Gastroesophageal sphincter (tissue), 4 donors: Measurements from ENCODE around the gene ACTL7A. TPM values are rescaled to one million over a fixed set of nuclear protein-coding genes. Genes with fewer than 3 reads are reported as not detected.

Source experiments
- ATAC-seq: fragments of 150-250 bp; one replicate; pipeline ENCODE4 v1.9.1; 2016; ENCODE audit warnings: mild to moderate bottlenecking, moderate library complexity
- H3K27ac ChIP-seq, 4 donors: fragments of 200-600 bp; sonication (generic) in 3 of 4; 1 replicate in 3 of 4; 2 replicates in 1 of 4; pipeline ENCODE4 v1.5.1; 2016 to 2019
- H3K27me3 ChIP-seq: fragments of 200-600 bp; sonication (generic); one replicate; pipeline ENCODE4 v1.5.1; 2019
- H3K36me3 ChIP-seq, 2 donors: fragments of 200-600 bp; sonication (generic); one replicate each; pipeline ENCODE4 v1.5.1; 2019; ENCODE audit warnings: control low read depth in 1 of 2
- H3K4me1 ChIP-seq, 3 donors: fragments of 200-600 bp; sonication (generic); 1 replicate in 2 of 3; 2 replicates in 1 of 3; pipeline ENCODE4 v1.5.1; 2016 to 2019; ENCODE audit warnings: control low read depth in 2 of 3
- H3K4me3 ChIP-seq, 2 donors: fragments of 200-600 bp; sonication (generic); one replicate each; pipeline ENCODE4 v1.5.1; 2019; ENCODE audit warnings: mild to moderate bottlenecking in 1 of 2, moderate library complexity in 1 of 2
- H3K9me3 ChIP-seq, 3 donors: fragments of 200-600 bp; sonication (generic); one replicate each; pipeline ENCODE4 v1.5.1; 2017 to 2019; ENCODE audit warnings: control low read depth in 2 of 3
- CTCF ChIP-seq, 4 experiments: fragments of 200-600 bp in 2 of 4; fragments of 450-650 bp in 2 of 4; sonication (generic) in 1 of 4; IDR thresholded peaks; one replicate each; pipeline ENCODE4 v1.5.1; 2017 to 2019; ENCODE audit warnings: antibody characterized with exemption in 4 of 4, mild to moderate bottlenecking in 2 of 4, moderate library complexity in 2 of 4
- EP300 ChIP-seq: sonication (generic); formaldehyde crosslinking; IDR thresholded peaks from one replicate; pipeline ENCODE4 v1.6.1; 2017; ENCODE audit warnings: antibody characterized with exemption, mild to moderate bottlenecking
- POLR2A ChIP-seq, 2 donors: fragments of 450-650 bp; IDR thresholded peaks; one replicate each; pipeline ENCODE4 v1.6.1; 2017; ENCODE audit warnings: antibody characterized with exemption in 2 of 2, mild to moderate bottlenecking in 2 of 2, moderate library complexity in 1 of 2
- POLR2AphosphoS5 ChIP-seq: sonication (generic); formaldehyde crosslinking; IDR thresholded peaks from one replicate; pipeline ENCODE4 v1.6.1; 2017; ENCODE audit warnings: antibody characterized with exemption
- WGBS, 2 donors: methylation state at CpG; one replicate each; pipeline ENCODE4 v1.1.5; 2018; ENCODE audit warnings: low coverage in 1 of 2; 5-methylcytosine and 5-hydroxymethylcytosine counted together
- total RNA-seq, 4 donors: library from RNA; depleted of rRNA; stranded (reverse); fragments of >200 nt; gene quantifications; one replicate each; pipeline ENCODE4 v1.1.0, GENCODE V29; 2016

The ACTL7A gene
- total RNA-seq, 4 donors from 2014 or later = not detected

- Histone ChIP-seq H3K4me1 (no peaks in the 10 kb centered on the region), H3K27ac (no peak overlapping the region), H3K36me3 (no peaks in the 10 kb centered on the region), H3K4me3 (no peak overlapping the region), H3K27me3 (peaks cover 5% of the 10 kb centered on the region), H3K9me3 (peaks cover 0 to 11% (median 0%) of the 10 kb centered on the region in 3 donors)
- no peak for ATAC-seq
- WGBS, 2 donors = 80 to 100% methylated on average over 2 to 3 of the region's 3 CpGs
- TF ChIP-seq CTCF (IDR thresholded peaks at IDR 0.05) (no peak), POLR2AphosphoS5 (no peak), POLR2A (IDR thresholded peaks at IDR 0.05) (no peak), EP300 (no peak)
These were observed 38.2 kb upstream of the ACTL7A start for GRCh38 chr9:108823829-108824228.

- no peak for TF ChIP-seq POLR2AphosphoS5
- no peak for TF ChIP-seq EP300
- TF ChIP-seq POLR2A (IDR thresholded peaks at IDR 0.05) = no peak
- no peak for TF ChIP-seq CTCF (IDR thresholded peaks at IDR 0.05)
- H3K4me3 ChIP-seq = no peak overlapping the region
- WGBS, 2 donors = 70 to 72% methylated on average over 1 to 2 of the region's 2 CpGs
- H3K27ac ChIP-seq = no peak overlapping the region
- no peak for ATAC-seq
- no peaks in the 10 kb centered on the region for H3K36me3 ChIP-seq
- no peaks in the 10 kb centered on the region for H3K9me3 ChIP-seq
- H3K4me1 ChIP-seq = no peaks in the 10 kb centered on the region
- peaks cover 5% of the 10 kb centered on the region for H3K27me3 ChIP-seq
These were observed 31.8 kb upstream of the ACTL7A start for GRCh38 chr9:108830272-108830671.

GRCh38 chr9:108831496-108832178 lies 30.4 kb upstream of the ACTL7A start:
- H3K36me3 ChIP-seq = no peaks in the 10 kb centered on the region
- ATAC-seq = no peak
- H3K27ac ChIP-seq = no peak overlapping the region
- no peaks in the 10 kb centered on the region for H3K4me1 ChIP-seq
- H3K9me3 ChIP-seq = no peaks in the 10 kb centered on the region
- no peak for TF ChIP-seq POLR2A (IDR thresholded peaks at IDR 0.05)
- 80% methylated on average over 1 of the region's 1 CpG; no CpG with 5 or more reads in 1 of the 2 donors for WGBS, 2 donors
- no peak overlapping the region for H3K4me3 ChIP-seq
- H3K27me3 ChIP-seq = peaks cover 5% of the 10 kb centered on the region

- Histone ChIP-seq H3K27ac (no peak overlapping the region), H3K27me3 (peaks cover 5% of the 10 kb centered on the region), H3K36me3 (no peaks in the 10 kb centered on the region), H3K9me3 (no peaks in the 10 kb centered on the region), H3K4me3 (no peak overlapping the region), H3K4me1 (no peaks in the 10 kb centered on the region)
- TF ChIP-seq EP300 (no peak), CTCF (IDR thresholded peaks at IDR 0.05) (no peak), POLR2AphosphoS5 (no peak), POLR2A (IDR thresholded peaks at IDR 0.05) (no peak)
- ATAC-seq = no peak
- 71 to 100% methylated on average over 1 to 2 of the region's 3 CpGs for WGBS, 2 donors
These were observed 29.9 kb upstream of the ACTL7A start for GRCh38 chr9:108832179-108832500.

GRCh38 chr9:108834959-108835665 lies 27.0 kb upstream of the ACTL7A start:
- Histone ChIP-seq H3K27ac (no peak overlapping the region), H3K36me3 (no peaks in the 10 kb centered on the region), H3K4me1 (no peaks in the 10 kb centered on the region), H3K27me3 (no peaks in the 10 kb centered on the region), H3K9me3 (no peaks in the 10 kb centered on the region), H3K4me3 (no peak overlapping the region)
- no peak for TF ChIP-seq POLR2A (IDR thresholded peaks at IDR 0.05)
- no peak for TF ChIP-seq POLR2AphosphoS5
- TF ChIP-seq EP300 = no peak
- no peak for TF ChIP-seq CTCF (IDR thresholded peaks at IDR 0.05)
- ATAC-seq = no peak
- 63 to 71% methylated on average over 4 of the region's 4 CpGs for WGBS, 2 donors
